PC-3 (cell line): ENCODE measurements around the gene USP2.

ENCODE experiments used
- CTCF ChIP-seq: fragments of 300-600 bp; sonication (generic); conservative IDR thresholded peaks from 2 replicates; pipeline ENCODE4 v1.5.1; 2017; ENCODE audit warnings: antibody characterized with exemption, low read depth, mild to moderate bottlenecking, low read length
- EZH2 ChIP-seq: fragments of 300-600 bp; sonication (generic); IDR thresholded peaks from one replicate; pipeline ENCODE4 v1.6.1; 2017; ENCODE audit warnings: antibody characterized with exemption, mild to moderate bottlenecking, low read length; ENCODE audit not compliant: unreplicated experiment

- TF ChIP-seq CTCF (no peak), EZH2 (no peak)
These were observed 13.1 kb downstream of the USP2 start for GRCh38 chr11:119368121-119369034.
